CD4-positive, alpha-beta T cell (primary cell): ENCODE measurements around the gene TAS2R9. TPM values are rescaled to one million over a fixed set of nuclear protein-coding genes. Genes with fewer than 3 reads are reported as not detected.

Experiments
- ATAC-seq: fragments of 200-7000 bp; cut with Tn5 transposase; one replicate; pipeline ENCODE4 v1.10.0; 2022; ENCODE audit warnings: mild to moderate bottlenecking; ENCODE audit not compliant: poor library complexity
- CTCF ChIA-PET: fragments of 350-600 bp; sonication (Branson Sonifier 250); formaldehyde crosslinking; loops from one replicate; lab custom pipeline; 2021; ENCODE audit warnings: antibody characterized with exemption, inconsistent platforms; lab: Charles Lee
- POLR2A ChIA-PET: fragments of 350-600 bp; sonication (Branson Sonifier 250); formaldehyde crosslinking; loops from one replicate; lab custom pipeline; 2021; ENCODE audit warnings: antibody characterized with exemption, inconsistent platforms; lab: Charles Lee
- DNase-seq, 14 experiments: peaks; one replicate each; pipeline ENCODE4 v3.0.0-alpha.2; 2013 to 2020; ENCODE audit warnings: mixed read lengths in 2 of 14
- H3K27ac ChIP-seq, 2 donors: one replicate each; pipeline versions ENCODE4 v1.5.1 to v1.7.0; 2013; ENCODE audit warnings: low read length in 2 of 2, low read depth in 1 of 2, mild to moderate bottlenecking in 1 of 2
- H3K27me3 ChIP-seq, 2 experiments: 1 replicate in 1 of 2; 2 replicates in 1 of 2; pipeline versions ENCODE4 v1.6.1 to v1.7.0; 2013; ENCODE audit warnings: low read length in 2 of 2, control low read depth in 1 of 2, mild to moderate bottlenecking in 1 of 2, moderate library complexity in 1 of 2; ENCODE audit not compliant: insufficient read depth in 2 of 2, control insufficient read depth in 1 of 2
- H3K36me3 ChIP-seq: one replicate; pipeline ENCODE4 v1.6.1; 2013; ENCODE audit warnings: low read length, control low read depth; ENCODE audit not compliant: insufficient read depth
- H3K4me1 ChIP-seq: one replicate; pipeline ENCODE4 v1.6.1; 2013; ENCODE audit warnings: low read length, control low read depth; ENCODE audit not compliant: insufficient read depth
- H3K4me3 ChIP-seq: one replicate; pipeline ENCODE4 v1.5.1; 2013; ENCODE audit warnings: mild to moderate bottlenecking, low read length, moderate library complexity
- H3K9me3 ChIP-seq, 2 experiments: 1 replicate in 1 of 2; 2 replicates in 1 of 2; pipeline versions ENCODE4 v1.6.1 to v1.7.0; 2013; ENCODE audit warnings: low read length in 2 of 2, mild to moderate bottlenecking in 2 of 2, control low read depth in 1 of 2, moderate library complexity in 1 of 2; ENCODE audit not compliant: control insufficient read depth in 1 of 2, insufficient read depth in 1 of 2
- H3K27ac Mint-ChIP-seq: one replicate; pipeline ENCODE4 v1.8.0; 2020; ENCODE audit warnings: mixed read lengths
- H3K27me3 Mint-ChIP-seq: one replicate; pipeline ENCODE4 v1.8.0; 2021; ENCODE audit warnings: mixed read lengths
- H3K36me3 Mint-ChIP-seq: one replicate; pipeline ENCODE4 v1.8.0; 2021; ENCODE audit warnings: low read depth, mixed read lengths
- H3K4me1 Mint-ChIP-seq: one replicate; pipeline ENCODE4 v1.8.0; 2021; ENCODE audit warnings: low read depth, mixed read lengths
- H3K4me3 Mint-ChIP-seq: one replicate; pipeline ENCODE4 v1.8.0; 2020; ENCODE audit warnings: mild to moderate bottlenecking, mixed read lengths
- H3K9me3 Mint-ChIP-seq: one replicate; pipeline ENCODE4 v1.8.0; 2020; ENCODE audit warnings: mixed read lengths
- CTCF ChIP-seq: fragments of 200-600 bp; IDR thresholded peaks from one replicate; pipeline ENCODE4 v1.8.0; 2022; ENCODE audit warnings: antibody characterized with exemption, mild to moderate bottlenecking
- intact Hi-C, 2 experiments: fragments of 100-400 bp; cut with DNase I in 1 of 2; cut with micrococcal nuclease in 1 of 2; formaldehyde crosslinking; loops; one replicate each; pipeline versions ENCODE4 v1.15.1 to v1.9.0; 2023 to 2025; cut with DNase I, micrococcal nuclease
- total RNA-seq, 174 experiments: library from RNA in 2 of 174; stranded (reverse) in 2 of 174; gene quantifications; one replicate each; pipeline ENCODE4 v1.2.3 and lab custom pipeline; 2021 to 2026

TAS2R9 gene
- total RNA-seq, 2 experiments from 2014 or later, result not detected

GRCh38 chr12:10771132-10771733 is 38.7 kb downstream of the TAS2R9 start:
- no peaks in the 10 kb centered on the region for H3K36me3 ChIP-seq
- peak; percentile 75 for TF ChIP-seq CTCF
- no peaks in the 10 kb centered on the region for H3K9me3 ChIP-seq
- DNase-seq (peak in 3 of 14 experiments; percentile 61 to 69 (median 65)), ATAC-seq (peak; percentile 76)
- H3K4me1 ChIP-seq, result no peaks in the 10 kb centered on the region
- ChIA-PET POLR2A (interaction anchor here (1.0 to 1.2 kb wide), 3 partner anchors 21 to 774 kb away, joined by 3 to 6 read pairs (median 4); no protein-coding TSS in a partner anchor), CTCF (interaction anchor here (1.0 to 3.5 kb wide), 5 partner anchors 21 to 718 kb away, joined by 5 to 24 read pairs (median 5); no protein-coding TSS in a partner anchor)
- H3K9me3 Mint-ChIP-seq, result no peaks in the 10 kb centered on the region
- no peak overlapping the region for H3K4me3 ChIP-seq
- H3K27me3 ChIP-seq, result peaks cover 0 to 32% of the 10 kb centered on the region in 2 experiments
- no peak overlapping the region for H3K4me3 Mint-ChIP-seq
- no peaks in the 10 kb centered on the region for H3K4me1 Mint-ChIP-seq
- no peak overlapping the region for H3K27ac Mint-ChIP-seq
- peaks cover 46% of the 10 kb centered on the region for H3K27me3 Mint-ChIP-seq
- no peak overlapping the region for H3K27ac ChIP-seq
- H3K36me3 Mint-ChIP-seq, result no peaks in the 10 kb centered on the region
- intact Hi-C loops, result loop anchor here in 1 of 2 experiments (1.0 to 10.0 kb wide), 5 partner anchors 194 to 1556 kb away; no protein-coding TSS in a partner anchor

GRCh38 chr12:10759657-10760056 is 50.3 kb downstream of the TAS2R9 start:
- intact Hi-C loops, result no loop called here
- no peak for DNase-seq
- no peaks in the 10 kb centered on the region for H3K36me3 Mint-ChIP-seq
- Histone ChIP-seq H3K4me1 (no peaks in the 10 kb centered on the region), H3K36me3 (no peaks in the 10 kb centered on the region), H3K4me3 (no peak overlapping the region), H3K27me3 (peaks cover 10 to 11% of the 10 kb centered on the region in 2 experiments), H3K9me3 (peaks cover 10 to 17% of the 10 kb centered on the region in 2 experiments), H3K27ac (no peak overlapping the region)
- H3K9me3 Mint-ChIP-seq, result peaks cover 2% of the 10 kb centered on the region
- ChIA-PET POLR2A (interaction anchor here (0.6 kb wide), 1 partner anchor 316 kb away, joined by 3 read pairs; no protein-coding TSS in a partner anchor), CTCF (interaction anchor here (1.7 kb wide), 1 partner anchor 10 kb away, joined by 4 read pairs; no protein-coding TSS in a partner anchor)
- peaks cover 43% of the 10 kb centered on the region for H3K27me3 Mint-ChIP-seq
- no peaks in the 10 kb centered on the region for H3K4me1 Mint-ChIP-seq
- no peak for TF ChIP-seq CTCF
- no peak overlapping the region for H3K4me3 Mint-ChIP-seq
- H3K27ac Mint-ChIP-seq, result no peak overlapping the region
- no peak for ATAC-seq

Other genes starting within 250 kb of the TAS2R9 start
- gene MAGOHB, start 196.6 kb downstream of the TAS2R9 start, total RNA-seq, result 1 to 10 TPM; 7.5 to 7.7 TPM
- gene STYK1, start 136.1 kb downstream of the TAS2R9 start, total RNA-seq, result not detected
- 10 to 100 TPM; 35.9 to 37.4 TPM for gene YBX3, start 86.8 kb downstream of the TAS2R9 start, total RNA-seq
- gene TAS2R7, start 7.5 kb downstream of the TAS2R9 start, total RNA-seq, result not detected
- gene TAS2R8, start 2.9 kb downstream of the TAS2R9 start, total RNA-seq, result not detected
- not detected for gene TAS2R10, start 16.2 kb upstream of the TAS2R9 start, total RNA-seq
- gene PRR4, start 39.3 kb upstream of the TAS2R9 start, total RNA-seq, result not detected
- 10 to 100 TPM; 24.7 to 25.1 TPM for gene PRH1, start 74.1 kb upstream of the TAS2R9 start, total RNA-seq
- under 1 TPM; 0.41 to 0.59 TPM for gene TAS2R13, start 99.4 kb upstream of the TAS2R9 start, total RNA-seq
- gene PRH2, start 119.1 kb upstream of the TAS2R9 start, total RNA-seq, result not detected
- 1 to 10 TPM in 1 of 2 experiments, under 1 TPM in 1; 0.91 to 1.1 TPM for gene TAS2R14, start 129.1 kb upstream of the TAS2R9 start, total RNA-seq
- under 1 TPM; 0.36 to 0.67 TPM for gene TAS2R50, start 176.7 kb upstream of the TAS2R9 start, total RNA-seq
- 1 to 10 TPM in 1 of 2 experiments, under 1 TPM in 1; 0.75 to 1.0 TPM for gene TAS2R20, start 188.1 kb upstream of the TAS2R9 start, total RNA-seq
- gene TAS2R19, start 212.5 kb upstream of the TAS2R9 start, total RNA-seq, result 1 to 10 TPM in 1 of 2 experiments, under 1 TPM in 1; 0.71 to 1.2 TPM
- gene TAS2R31, start 221.2 kb upstream of the TAS2R9 start, total RNA-seq, result 1 to 10 TPM; 1.7 to 1.9 TPM